Measurements from ENCODE around the gene EEF1B2. TPM values are rescaled to one million over a fixed set of nuclear protein-coding genes. Genes with fewer than 3 reads are reported as not detected.

EEF1B2 gene
- 437 and 456 TPM in 2 replicates for total RNA-seq

DNA sequence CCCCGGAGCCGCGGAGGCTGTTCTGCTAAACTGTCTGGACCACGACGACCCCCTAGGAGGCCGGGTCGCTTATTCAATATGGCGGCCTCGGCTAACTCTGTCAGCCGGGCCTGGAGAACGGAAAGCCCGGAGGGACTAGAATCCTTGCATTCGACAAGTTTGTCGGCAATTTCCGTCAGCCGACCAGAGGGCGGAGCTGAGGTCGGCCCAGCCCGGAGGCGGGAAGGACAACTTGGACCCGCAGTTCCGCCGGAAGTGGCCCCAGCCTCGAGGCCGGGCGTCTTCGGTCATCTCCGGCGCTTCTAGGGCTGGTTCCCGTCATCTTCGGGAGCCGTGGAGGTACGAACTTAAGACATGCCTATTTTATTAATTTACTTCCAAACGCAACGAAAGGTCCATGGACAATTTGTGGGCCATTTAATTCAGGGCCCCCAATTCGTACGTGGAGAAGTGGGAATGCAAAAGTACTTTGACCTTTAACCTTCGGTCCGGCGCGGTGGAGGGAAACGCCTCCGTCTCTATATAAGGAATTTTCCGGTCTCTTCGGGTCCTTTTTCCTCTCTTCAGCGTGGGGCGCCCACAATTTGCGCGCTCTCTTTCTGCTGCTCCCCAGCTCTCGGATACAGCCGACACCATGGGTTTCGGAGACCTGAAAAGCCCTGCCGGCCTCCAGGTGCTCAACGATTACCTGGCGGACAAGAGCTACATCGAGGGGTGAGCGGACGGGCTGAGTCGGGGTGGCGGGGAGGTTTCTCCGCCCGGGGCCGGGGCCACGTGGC, at the start of gene EEF1B2, which contains the start of gene NDUFS1:
Gene EEF1B2, plus strand, starts transcription at position 550 of the 779 bp plus-strand sequence. Its CDS starts 85 bp downstream, at position 635.
Gene NDUFS1, minus strand, starts transcription at position 99 of the 779 bp plus-strand sequence. CDS start 5,766 bp downstream, outside the sequence.

Other genes starting within 250 kb of the EEF1B2 start
- 3.8 and 7.8 TPM in 2 replicates for gene INO80D, start 73.7 kb upstream of the EEF1B2 start, total RNA-seq
- gene NDUFS1, start 451 bp upstream of the EEF1B2 start, total RNA-seq, result 64.2 and 89.7 TPM in 2 replicates
- 7.6 and 7.9 TPM in 2 replicates for gene ZDBF2, start 114.8 kb downstream of the EEF1B2 start, total RNA-seq